Measurements from ENCODE around the gene MZB1. TPM values are rescaled to one million over a fixed set of nuclear protein-coding genes. Genes with fewer than 3 reads are reported as not detected.
A peak's percentile ranks its signal among the peaks of the same experiment; 100 is the strongest.

The MZB1 gene
- total and polyA plus RNA-seq, 2 of the 8 experiments (the other 6 are each of a cell fraction or from before 2014, with no cell fraction given) = 0.39 to 0.47 TPM

DNA sequence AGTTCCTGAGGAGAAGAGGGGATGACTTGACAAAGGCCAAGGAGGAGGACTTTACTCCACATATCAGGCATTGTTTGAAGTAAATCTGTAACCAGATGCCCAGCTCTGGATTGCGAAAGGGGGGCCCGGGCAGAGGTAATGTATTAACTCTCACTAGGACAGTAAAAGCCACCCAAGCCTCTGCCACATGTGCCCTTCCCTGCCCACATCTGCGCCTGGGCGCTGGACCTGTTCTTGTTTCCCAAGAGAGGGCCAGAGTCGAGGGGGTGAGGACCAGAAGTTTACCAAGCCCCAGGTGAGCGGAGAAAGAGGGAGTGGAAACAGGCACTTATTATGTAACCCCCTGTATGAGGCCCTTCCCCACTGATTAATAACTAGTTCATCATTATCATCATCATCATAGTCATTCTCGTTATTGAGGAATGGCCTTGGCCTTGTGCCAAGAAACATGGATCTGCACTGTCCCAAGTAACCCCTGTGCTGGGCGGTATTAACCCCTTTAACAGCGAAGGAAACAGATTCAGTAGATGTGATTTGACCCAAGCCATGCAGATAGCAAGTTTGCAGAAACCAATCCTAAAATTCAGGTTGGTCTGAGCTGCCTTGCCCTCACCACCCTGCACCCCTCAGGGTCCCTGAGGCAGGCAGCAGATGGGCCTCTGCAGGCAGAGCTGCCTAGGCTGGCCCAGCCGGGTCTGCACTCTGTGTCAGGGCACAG, 6.3 kb downstream of the MZB1 start, which contains the start of gene SLC23A1:
Gene SLC23A1 (minus strand): TSS at position 23 of the 718 bp plus-strand sequence. CDS start 44 bp downstream, outside the sequence.
- no peaks in the 10 kb centered on the region for H3K23me2 ChIP-seq (ENCODE audit: low read depth, low read length)
- H3K14ac ChIP-seq (ENCODE audit: insufficient read length) = no peak within 1 kb of the TSS
- POLR2A ChIA-PET (ENCODE audit: partially characterized antibody) = interaction anchor here (1.1 kb wide), 1 partner anchor 42 kb away, joined by 3 read pairs; the partner anchor contains the start of gene PAIP2
- 90% methylated on average over 10 of the region's 10 CpGs; no CpG with 5 or more reads in 1 of the 2 experiments for WGBS, 2 experiments (ENCODE audit: extremely low coverage in 1 of 2, insufficient coverage in 1 of 2, insufficient read length in 1 of 2, insufficient replicate concordance in 2 of 2, low coverage in 1 of 2, low lambda C conversion rate in 2 of 2, missing lambda C conversion rate in 1 of 2)
- CTCF ChIA-PET (ENCODE audit: partially characterized antibody) = interaction anchor here (1.2 kb wide), 1 partner anchor 252 kb away, joined by 3 read pairs; no protein-coding TSS in a partner anchor
- DNase-seq (ENCODE audit: low read depth in 1 of 2, low spot score in 2 of 2) (no peak), FAIRE-seq (no peak)
- H3K27ac ChIP-seq (ENCODE audit: low read depth, low read length) = no peak within 1 kb of the TSS
- TF ChIP-seq CEBPB (IDR thresholded peaks at IDR 0.05; ENCODE audit: low read depth, low read length) (peak; percentile 44; the same call in 1 of the 2 replicates), SRF (IDR thresholded peaks at IDR 0.05; ENCODE audit: low read depth, low read length) (no peak)
- H2BK20ac ChIP-seq (ENCODE audit: low read length) = no peak within 1 kb of the TSS
- H2BK5ac ChIP-seq (ENCODE audit: low read depth, low read length) = no peak within 1 kb of the TSS
- no peak within 1 kb of the TSS for H3K4me2 ChIP-seq (ENCODE audit: insufficient read depth in 1 of 2, low read depth in 2 of 2, low read length in 2 of 2)
- no peak within 1 kb of the TSS for H3K23ac ChIP-seq (ENCODE audit: insufficient read length)
- no peak within 1 kb of the TSS; the same call in 1 of the 2 replicates for H4K8ac ChIP-seq (ENCODE audit: extremely low read depth, insufficient read depth, low read length)
- no peak within 1 kb of the TSS for H3K4me3 ChIP-seq (ENCODE audit: extremely low read depth in 1 of 4, insufficient read depth in 2 of 4, low read depth in 3 of 4, low read length in 4 of 4)
- H3K56ac ChIP-seq (replicated peaks; ENCODE audit: insufficient read length, low read depth, low read length) = no peak within 1 kb of the TSS
- H4K5ac ChIP-seq (ENCODE audit: insufficient read length, low read depth, low read length) = no peak within 1 kb of the TSS
- no peak within 1 kb of the TSS for H2BK12ac ChIP-seq (ENCODE audit: low read depth, low read length)
- no peaks in the 10 kb centered on the region for H3K27me3 ChIP-seq (replicated peaks in 1 of 4; ENCODE audit: control insufficient read depth in 3 of 4, extremely low read depth in 1 of 4, insufficient read depth in 3 of 4, low read length in 3 of 4)
- H2BK15ac ChIP-seq (ENCODE audit: low read length) = no peak within 1 kb of the TSS; the same call in 1 of the 2 replicates
- peaks cover 0 to 2% of the 10 kb centered on the region in 2 experiments for H4K20me1 ChIP-seq (replicated peaks in 1 of 2; ENCODE audit: control insufficient read depth in 1 of 2, insufficient read depth in 2 of 2, low read length in 2 of 2)
- H3K79me2 ChIP-seq (ENCODE audit: control insufficient read depth in 1 of 2, insufficient read depth in 2 of 2, low read length in 2 of 2) = no peaks in the 10 kb centered on the region
- no peak within 1 kb of the TSS for H4K91ac ChIP-seq (replicated peaks; ENCODE audit: insufficient read length, low read length)
- no peaks in the 10 kb centered on the region; the same call in 1 of the 2 replicates for H3K79me1 ChIP-seq (ENCODE audit: low read depth, low read length)
- no peaks in the 10 kb centered on the region for H3K36me3 ChIP-seq (ENCODE audit: control insufficient read depth in 2 of 4, insufficient read depth in 4 of 4, low read length in 3 of 4)
- H3K4ac ChIP-seq (replicated peaks; ENCODE audit: insufficient read length, low read depth, low read length) = no peak within 1 kb of the TSS
- H2AK5ac ChIP-seq (ENCODE audit: low read depth, low read length) = no peak within 1 kb of the TSS
- H3K9me3 ChIP-seq (ENCODE audit: insufficient read depth in 2 of 2, low read depth in 1 of 2, low read length in 1 of 2) = no peaks in the 10 kb centered on the region
- no peak within 1 kb of the TSS for H2BK120ac ChIP-seq (replicated peaks; ENCODE audit: low read depth, low read length)
- H3K4me1 ChIP-seq (replicated peaks in 1 of 4; ENCODE audit: control insufficient read depth in 3 of 4, insufficient read depth in 4 of 4, low read length in 3 of 4) = peaks cover 3 to 17% (median 7%) of the 10 kb centered on the region in 4 experiments
- no peak within 1 kb of the TSS for H2AFZ ChIP-seq (ENCODE audit: low read length)
- H3K9ac ChIP-seq (replicated peaks in 1 of 4; ENCODE audit: extremely low read depth in 1 of 4, low read depth in 3 of 4, low read length in 3 of 4) = no peak within 1 kb of the TSS
- no peak within 1 kb of the TSS for H3K18ac ChIP-seq (ENCODE audit: extremely low read depth, low read length)
